ENCODE measurements around the gene IGSF1. TPM values are rescaled to one million over a fixed set of nuclear protein-coding genes. Genes with fewer than 3 reads are reported as not detected.

Gene IGSF1
- total RNA-seq, 4 donors from 2014 or later = 10.8 to 24.1 (median 14.4) TPM

- Histone ChIP-seq H3K9me3 (no peaks in the 10 kb centered on the region), H3K4me1 (no peaks in the 10 kb centered on the region), H3K27me3 (peaks cover 0 to 7% of the 10 kb centered on the region in 2 donors), H3K27ac (no peak overlapping the region), H3K4me3 (no peak overlapping the region), H3K36me3 (no peaks in the 10 kb centered on the region)
- TF ChIP-seq EP300 (IDR thresholded peaks at IDR 0.05) (no peak), CTCF (IDR thresholded peaks at IDR 0.05) (no peak), POLR2A (IDR thresholded peaks at IDR 0.05) (no peak)
- no peak for DNase-seq (ENCODE audit: low spot score in 2 of 2)
- 78 to 86% methylated on average over 2 of the region's 2 CpGs for WGBS, 2 donors
These were observed 64.0 kb downstream of the IGSF1 start for GRCh38 chrX:131225078-131225477.

Other genes with a start within 250 kb of the IGSF1 start
- gene ARHGAP36, start 231.0 kb downstream of the IGSF1 start, total RNA-seq = not detected